SK-N-SH treated with all-trans-retinoic acid at 6 μM for 48 hours (cell line): ENCODE measurements around the gene AP1S1.
"Not testable (repeated sequence)": the region's sequence is repeated elsewhere in the genome, so short reads cannot be mapped to it uniquely, and the experiment has no call there.

ENCODE experiments used
- ATAC-seq: fragments of 200-7000 bp; cut with Tn5 transposase; 3 replicates; pipeline ENCODE4 v1.9.1; 2020; ENCODE audit warnings: mild to moderate bottlenecking, moderate library complexity
- ARNTL ChIP-seq: fragments of 450-650 bp; formaldehyde crosslinking; IDR thresholded peaks from 2 replicates; pipeline ENCODE4 v1.5.0; 2020; ENCODE audit warnings: low read depth, mild to moderate bottlenecking, moderate library complexity, borderline replicate concordance
- BACH2 ChIP-seq: fragments of 250-450 bp; sonication (Bioruptor Pico); IDR thresholded peaks from 2 replicates; pipeline ENCODE4 v1.9.0; 2021; ENCODE audit warnings: mild to moderate bottlenecking, borderline replicate concordance
- CSDC2 ChIP-seq: fragments of 250-450 bp; sonication (Bioruptor Pico); IDR thresholded peaks from 2 replicates; pipeline ENCODE4 v1.5.0; 2020; ENCODE audit warnings: mild to moderate bottlenecking, moderate library complexity
- ESRRG ChIP-seq: fragments of 250-450 bp; sonication (Bioruptor Pico); IDR thresholded peaks from 2 replicates; pipeline ENCODE4 v1.6.1; 2021; ENCODE audit warnings: mild to moderate bottlenecking
- ISL1 ChIP-seq: fragments of 250-450 bp; sonication (Bioruptor Pico); IDR thresholded peaks from 2 replicates; pipeline ENCODE4 v2.1.2; 2022; ENCODE audit warnings: mild to moderate bottlenecking, moderate library complexity
- PPARA ChIP-seq: fragments of 250-450 bp; sonication (Bioruptor Pico); IDR thresholded peaks from 2 replicates; pipeline ENCODE4 v1.5.0; 2020; ENCODE audit warnings: mild to moderate bottlenecking, borderline replicate concordance
- RARB ChIP-seq: fragments of 250-450 bp; sonication (Bioruptor Pico); IDR thresholded peaks from 2 replicates; pipeline ENCODE4 v1.8.0; 2021; ENCODE audit warnings: mild to moderate bottlenecking, moderate library complexity
- SNAI2 ChIP-seq: fragments of 250-450 bp; sonication (Bioruptor Pico); IDR thresholded peaks from 2 replicates; pipeline ENCODE4 v1.5.0; 2020; ENCODE audit warnings: mild to moderate bottlenecking, moderate library complexity
- TCF4 ChIP-seq: fragments of 250-450 bp; sonication (Bioruptor Pico); IDR thresholded peaks from 2 replicates; pipeline ENCODE4 v1.8.0; 2021; ENCODE audit warnings: mild to moderate bottlenecking, moderate library complexity, borderline replicate concordance
- TOX ChIP-seq: fragments of 250-450 bp; sonication (Bioruptor Pico); IDR thresholded peaks from 2 replicates; pipeline ENCODE4 v1.8.0; 2021; ENCODE audit warnings: mild to moderate bottlenecking, moderate library complexity, borderline replicate concordance
- ZC3H10 ChIP-seq: fragments of 250-450 bp; sonication (Bioruptor Pico); IDR thresholded peaks from 2 replicates; pipeline ENCODE4 v1.5.1; 2021; ENCODE audit warnings: mild to moderate bottlenecking, moderate library complexity
- ZFP3 ChIP-seq: fragments of 250-450 bp; sonication (Bioruptor Pico); IDR thresholded peaks from 2 replicates; pipeline ENCODE4 v1.5.0; 2020; ENCODE audit warnings: mild to moderate bottlenecking, moderate library complexity
- ZFP30 ChIP-seq: fragments of 450-650 bp; formaldehyde crosslinking; IDR thresholded peaks from 2 replicates; pipeline ENCODE4 v1.5.0; 2022; ENCODE audit warnings: mild to moderate bottlenecking, moderate library complexity
- ZNF565 ChIP-seq: fragments of 450-650 bp; formaldehyde crosslinking; conservative IDR thresholded peaks from 2 replicates; pipeline ENCODE4 v1.5.0; 2020; ENCODE audit warnings: low read depth, mild to moderate bottlenecking, moderate library complexity
- ZNF70 ChIP-seq: fragments of 450-650 bp; formaldehyde crosslinking; IDR thresholded peaks from 2 replicates; pipeline ENCODE4 v1.5.0; 2020; ENCODE audit warnings: mild to moderate bottlenecking, moderate library complexity
- ZNF8 ChIP-seq: fragments of 450-650 bp; formaldehyde crosslinking; IDR thresholded peaks from 2 replicates; pipeline ENCODE4 v1.5.0; 2020; ENCODE audit warnings: mild to moderate bottlenecking, moderate library complexity
- TF ChIP-seq, protein P1 (sequence below): fragments of 250-450 bp; sonication (Bioruptor Pico); IDR thresholded peaks from 2 replicates; pipeline ENCODE4 v1.8.0; 2021; ENCODE audit warnings: low read depth, mild to moderate bottlenecking, moderate library complexity, borderline replicate concordance
- TF ChIP-seq, protein P2 (sequence below): fragments of 250-450 bp; sonication (Bioruptor Pico); IDR thresholded peaks from 2 replicates; pipeline ENCODE4 v1.8.0; 2020; ENCODE audit warnings: mild to moderate bottlenecking, moderate library complexity, borderline replicate concordance
- TF ChIP-seq, protein P3 (sequence below): fragments of 250-450 bp; sonication (Bioruptor Pico); IDR thresholded peaks from 2 replicates; pipeline ENCODE4 v1.5.1; 2020; ENCODE audit warnings: low read depth, mild to moderate bottlenecking, moderate library complexity
- TF ChIP-seq, protein P4 (sequence below): fragments of 250-450 bp; sonication (Bioruptor Pico); IDR thresholded peaks from 2 replicates; pipeline ENCODE4 v1.5.1; 2021; ENCODE audit warnings: mild to moderate bottlenecking, moderate library complexity

The AP1S1 gene

DNA sequence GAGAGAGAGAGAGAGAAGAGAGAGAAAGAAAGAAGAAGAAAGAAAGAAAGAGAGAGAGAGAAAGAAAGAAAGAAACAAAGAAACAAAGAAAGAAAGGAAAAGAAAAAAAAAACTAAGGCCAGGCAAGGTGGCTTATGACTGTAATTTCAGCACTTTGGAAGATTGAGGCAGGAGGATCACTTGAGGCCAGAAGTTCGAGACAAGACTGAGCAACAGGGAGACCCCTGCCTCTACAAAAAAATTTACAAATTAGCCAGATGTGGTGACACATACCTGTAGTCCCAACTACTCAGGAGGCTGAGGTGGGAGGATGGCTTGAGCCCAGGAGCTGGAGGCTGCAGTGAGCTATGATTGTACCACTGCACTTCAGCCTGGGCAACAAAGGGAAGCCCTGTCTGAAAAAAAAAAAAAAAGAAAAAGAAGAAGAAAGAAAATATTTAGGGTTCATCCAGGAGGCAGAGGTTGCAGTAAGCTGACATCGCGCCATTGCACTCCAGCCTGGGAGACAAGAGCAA is 24.6 kb upstream of the AP1S1 start:
- TF ChIP-seq, protein P1, sequence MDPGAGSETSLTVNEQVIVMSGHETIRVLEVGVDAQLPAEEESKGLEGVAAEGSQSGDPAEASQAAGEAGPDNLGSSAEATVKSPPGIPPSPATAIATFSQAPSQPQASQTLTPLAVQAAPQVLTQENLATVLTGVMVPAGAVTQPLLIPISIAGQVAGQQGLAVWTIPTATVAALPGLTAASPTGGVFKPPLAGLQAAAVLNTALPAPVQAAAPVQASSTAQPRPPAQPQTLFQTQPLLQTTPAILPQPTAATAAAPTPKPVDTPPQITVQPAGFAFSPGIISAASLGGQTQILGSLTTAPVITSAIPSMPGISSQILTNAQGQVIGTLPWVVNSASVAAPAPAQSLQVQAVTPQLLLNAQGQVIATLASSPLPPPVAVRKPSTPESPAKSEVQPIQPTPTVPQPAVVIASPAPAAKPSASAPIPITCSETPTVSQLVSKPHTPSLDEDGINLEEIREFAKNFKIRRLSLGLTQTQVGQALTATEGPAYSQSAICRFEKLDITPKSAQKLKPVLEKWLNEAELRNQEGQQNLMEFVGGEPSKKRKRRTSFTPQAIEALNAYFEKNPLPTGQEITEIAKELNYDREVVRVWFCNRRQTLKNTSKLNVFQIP (CRISPR knock-in tag), result no peak
- TF ChIP-seq ZNF565 (CRISPR knock-in tag), result no peak
- TF ChIP-seq ISL1 (CRISPR knock-in tag), result no peak
- no peak for TF ChIP-seq TOX (CRISPR knock-in tag)
- TF ChIP-seq BACH2, result no peak
- no peak for TF ChIP-seq CSDC2 (CRISPR knock-in tag)
- TF ChIP-seq, protein P2, sequence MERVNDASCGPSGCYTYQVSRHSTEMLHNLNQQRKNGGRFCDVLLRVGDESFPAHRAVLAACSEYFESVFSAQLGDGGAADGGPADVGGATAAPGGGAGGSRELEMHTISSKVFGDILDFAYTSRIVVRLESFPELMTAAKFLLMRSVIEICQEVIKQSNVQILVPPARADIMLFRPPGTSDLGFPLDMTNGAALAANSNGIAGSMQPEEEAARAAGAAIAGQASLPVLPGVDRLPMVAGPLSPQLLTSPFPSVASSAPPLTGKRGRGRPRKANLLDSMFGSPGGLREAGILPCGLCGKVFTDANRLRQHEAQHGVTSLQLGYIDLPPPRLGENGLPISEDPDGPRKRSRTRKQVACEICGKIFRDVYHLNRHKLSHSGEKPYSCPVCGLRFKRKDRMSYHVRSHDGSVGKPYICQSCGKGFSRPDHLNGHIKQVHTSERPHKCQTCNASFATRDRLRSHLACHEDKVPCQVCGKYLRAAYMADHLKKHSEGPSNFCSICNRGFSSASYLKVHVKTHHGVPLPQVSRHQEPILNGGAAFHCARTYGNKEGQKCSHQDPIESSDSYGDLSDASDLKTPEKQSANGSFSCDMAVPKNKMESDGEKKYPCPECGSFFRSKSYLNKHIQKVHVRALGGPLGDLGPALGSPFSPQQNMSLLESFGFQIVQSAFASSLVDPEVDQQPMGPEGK (CRISPR knock-in tag), result no peak
- no peak for TF ChIP-seq SNAI2 (CRISPR knock-in tag)
- no peak for TF ChIP-seq RARB (CRISPR knock-in tag)
- no peak for ATAC-seq

DNA sequence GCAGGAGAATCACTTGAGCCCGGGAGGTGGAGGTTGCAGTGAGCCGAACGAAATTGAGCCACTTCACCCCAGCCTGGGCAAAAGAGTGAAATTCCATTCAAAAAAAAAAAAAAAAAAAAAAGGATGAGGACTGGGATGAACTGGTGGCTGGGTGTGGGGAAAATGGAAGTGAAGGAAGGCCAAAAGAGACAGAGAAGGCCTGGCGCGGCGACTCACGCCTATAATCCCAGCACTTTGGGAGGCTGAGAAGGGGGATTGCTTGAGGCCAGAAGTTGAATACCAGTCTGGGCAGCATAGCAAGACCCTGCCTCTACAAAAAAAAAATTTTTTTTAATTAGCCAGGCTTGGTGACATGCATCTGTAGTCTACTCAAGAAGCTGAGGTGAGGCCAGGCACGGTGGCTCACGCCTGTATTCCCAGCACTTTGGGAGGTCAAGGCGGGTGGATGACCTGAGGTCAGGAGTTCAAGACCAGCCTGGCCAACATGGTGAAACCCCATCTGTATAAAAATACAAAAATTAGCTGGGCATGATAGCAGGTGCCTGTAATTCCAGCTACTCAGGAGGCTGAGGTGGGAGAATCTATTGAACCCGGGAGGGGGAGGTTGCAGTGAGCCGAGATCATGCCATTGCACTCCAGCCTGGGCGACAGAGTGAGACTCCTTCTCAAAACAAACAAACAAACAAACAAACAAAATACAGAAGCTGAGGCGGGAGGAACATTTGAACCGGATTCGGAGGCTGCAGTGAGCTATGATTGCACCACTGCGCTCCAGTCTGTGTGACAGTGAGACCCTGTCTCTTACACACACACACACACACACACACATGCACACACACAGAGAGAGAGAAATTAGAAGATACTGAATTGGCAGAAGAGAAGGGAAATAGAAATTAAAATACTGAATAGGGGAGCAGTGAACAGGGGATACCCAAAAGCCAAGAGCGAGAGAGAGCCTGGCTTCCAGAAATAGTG is 21.4 kb upstream of the AP1S1 start:
- ATAC-seq, result not testable (repeated sequence)

DNA sequence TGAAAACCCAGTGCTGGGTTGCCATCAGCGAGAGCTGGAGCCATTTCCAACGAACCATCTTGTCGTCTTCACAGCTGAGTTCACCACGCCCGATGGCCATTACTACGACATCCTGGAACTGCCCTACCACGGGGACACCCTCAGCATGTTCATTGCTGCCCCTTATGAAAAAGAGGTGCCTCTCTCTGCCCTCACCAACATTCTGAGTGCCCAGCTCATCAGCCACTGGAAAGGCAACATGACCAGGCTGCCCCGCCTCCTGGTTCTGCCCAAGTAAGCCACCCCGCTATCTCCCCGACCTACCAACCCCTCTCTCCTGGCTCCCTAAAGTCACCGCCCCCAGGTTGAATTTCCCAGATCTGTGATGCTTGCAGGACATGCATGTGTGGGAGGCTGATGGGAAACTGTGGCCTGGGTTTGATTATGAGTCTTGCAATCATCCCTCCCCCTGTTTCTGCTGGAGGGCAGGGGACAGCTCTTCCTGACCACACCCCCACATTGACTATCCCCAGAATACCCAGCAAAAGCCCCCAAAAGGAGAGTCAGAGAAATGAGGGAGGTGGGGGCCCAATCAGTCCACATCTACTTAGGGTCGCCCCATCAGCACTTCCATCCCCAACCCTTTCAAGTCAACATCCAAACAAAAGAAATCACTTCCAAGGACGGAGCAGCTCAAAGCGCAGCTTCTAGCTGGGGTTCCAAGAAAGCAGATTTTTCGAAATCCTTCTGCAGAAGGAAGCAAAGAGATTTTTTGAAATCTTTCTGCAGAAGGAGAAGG is 20.5 kb upstream of the AP1S1 start:
- no peak for TF ChIP-seq ZFP30
- no peak for TF ChIP-seq ISL1 (CRISPR knock-in tag)
- no peak for TF ChIP-seq ZNF8
- TF ChIP-seq TCF4 (CRISPR knock-in tag), result no peak
- no peak for TF ChIP-seq ZNF70 (CRISPR knock-in tag)
- no peak for TF ChIP-seq ARNTL (CRISPR knock-in tag)
- TF ChIP-seq BACH2, result no peak
- no peak for TF ChIP-seq ZNF565 (CRISPR knock-in tag)
- no peak for TF ChIP-seq TOX (CRISPR knock-in tag)
- TF ChIP-seq, all 23 proteins: peak for 0
- peak; percentile 1 for ATAC-seq

DNA sequence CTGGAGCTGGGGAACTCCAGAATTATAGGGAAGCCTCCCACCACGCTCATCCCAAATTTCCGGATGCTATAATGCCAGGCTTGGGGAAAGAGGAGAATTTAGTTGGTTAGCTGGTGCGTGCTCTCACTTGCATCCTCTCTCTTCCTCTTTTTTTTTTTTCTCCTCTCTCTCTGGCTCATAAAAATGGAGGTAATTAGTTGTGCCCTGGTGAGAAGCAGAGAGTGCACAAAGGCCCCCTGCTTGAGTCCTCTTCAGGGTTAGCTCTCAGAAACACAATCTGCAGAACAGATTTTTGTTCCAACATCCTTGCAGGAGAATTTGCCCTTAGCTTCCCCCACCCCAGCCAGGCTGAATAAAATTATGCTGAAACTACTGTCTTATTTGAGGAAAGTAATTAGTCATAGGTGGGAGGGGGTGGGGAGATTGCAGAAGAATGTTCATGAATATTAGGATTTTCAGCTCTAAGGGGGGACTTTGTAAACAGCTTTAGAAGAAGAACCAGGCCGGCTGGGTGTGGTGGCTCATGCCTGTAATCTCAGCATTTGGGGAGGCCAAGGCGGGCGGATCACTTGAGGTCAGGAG is 19.8 kb upstream of the AP1S1 start:
- TF ChIP-seq RARB (CRISPR knock-in tag), result no peak
- no peak for TF ChIP-seq ARNTL (CRISPR knock-in tag)
- TF ChIP-seq ZFP3 (CRISPR knock-in tag), result no peak
- no peak for TF ChIP-seq ZNF565 (CRISPR knock-in tag)
- no peak for TF ChIP-seq TCF4 (CRISPR knock-in tag)
- no peak for TF ChIP-seq CSDC2 (CRISPR knock-in tag)
- no peak for TF ChIP-seq ESRRG (CRISPR knock-in tag)
- no peak for TF ChIP-seq ISL1 (CRISPR knock-in tag)
- TF ChIP-seq ZNF8, result no peak
- ATAC-seq, result no peak

DNA sequence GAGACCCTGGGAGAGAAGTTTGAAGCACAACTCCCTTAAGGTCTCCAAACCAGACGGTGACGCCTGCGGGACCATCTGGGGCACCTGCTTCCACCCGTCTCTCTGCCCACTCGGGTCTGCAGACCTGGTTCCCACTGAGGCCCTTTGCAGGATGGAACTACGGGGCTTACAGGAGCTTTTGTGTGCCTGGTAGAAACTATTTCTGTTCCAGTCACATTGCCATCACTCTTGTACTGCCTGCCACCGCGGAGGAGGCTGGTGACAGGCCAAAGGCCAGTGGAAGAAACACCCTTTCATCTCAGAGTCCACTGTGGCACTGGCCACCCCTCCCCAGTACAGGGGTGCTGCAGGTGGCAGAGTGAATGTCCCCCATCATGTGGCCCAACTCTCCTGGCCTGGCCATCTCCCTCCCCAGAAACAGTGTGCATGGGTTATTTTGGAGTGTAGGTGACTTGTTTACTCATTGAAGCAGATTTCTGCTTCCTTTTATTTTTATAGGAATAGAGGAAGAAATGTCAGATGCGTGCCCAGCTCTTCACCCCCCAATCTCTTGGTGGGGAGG is 16.5 kb upstream of the AP1S1 start:
- ATAC-seq, result peak; percentile 2
- TF ChIP-seq BACH2 (no peak), ESRRG (CRISPR knock-in tag) (peak; percentile 15; the same call in 1 of the 2 replicates), ZFP30 (peak; percentile 19; the same call in 1 of the 2 replicates), ZC3H10 (CRISPR knock-in tag) (no peak), ARNTL (CRISPR knock-in tag) (no peak), PPARA (CRISPR knock-in tag) (no peak), TOX (CRISPR knock-in tag) (no peak), RARB (CRISPR knock-in tag) (no peak)
- TF ChIP-seq, protein P2 (CRISPR knock-in tag), result no peak
- TF ChIP-seq, protein P3, sequence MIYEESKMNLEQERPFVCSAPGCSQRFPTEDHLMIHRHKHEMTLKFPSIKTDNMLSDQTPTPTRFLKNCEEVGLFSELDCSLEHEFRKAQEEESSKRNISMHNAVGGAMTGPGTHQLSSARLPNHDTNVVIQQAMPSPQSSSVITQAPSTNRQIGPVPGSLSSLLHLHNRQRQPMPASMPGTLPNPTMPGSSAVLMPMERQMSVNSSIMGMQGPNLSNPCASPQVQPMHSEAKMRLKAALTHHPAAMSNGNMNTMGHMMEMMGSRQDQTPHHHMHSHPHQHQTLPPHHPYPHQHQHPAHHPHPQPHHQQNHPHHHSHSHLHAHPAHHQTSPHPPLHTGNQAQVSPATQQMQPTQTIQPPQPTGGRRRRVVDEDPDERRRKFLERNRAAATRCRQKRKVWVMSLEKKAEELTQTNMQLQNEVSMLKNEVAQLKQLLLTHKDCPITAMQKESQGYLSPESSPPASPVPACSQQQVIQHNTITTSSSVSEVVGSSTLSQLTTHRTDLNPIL (CRISPR knock-in tag), result no peak
- TF ChIP-seq, protein P4, sequence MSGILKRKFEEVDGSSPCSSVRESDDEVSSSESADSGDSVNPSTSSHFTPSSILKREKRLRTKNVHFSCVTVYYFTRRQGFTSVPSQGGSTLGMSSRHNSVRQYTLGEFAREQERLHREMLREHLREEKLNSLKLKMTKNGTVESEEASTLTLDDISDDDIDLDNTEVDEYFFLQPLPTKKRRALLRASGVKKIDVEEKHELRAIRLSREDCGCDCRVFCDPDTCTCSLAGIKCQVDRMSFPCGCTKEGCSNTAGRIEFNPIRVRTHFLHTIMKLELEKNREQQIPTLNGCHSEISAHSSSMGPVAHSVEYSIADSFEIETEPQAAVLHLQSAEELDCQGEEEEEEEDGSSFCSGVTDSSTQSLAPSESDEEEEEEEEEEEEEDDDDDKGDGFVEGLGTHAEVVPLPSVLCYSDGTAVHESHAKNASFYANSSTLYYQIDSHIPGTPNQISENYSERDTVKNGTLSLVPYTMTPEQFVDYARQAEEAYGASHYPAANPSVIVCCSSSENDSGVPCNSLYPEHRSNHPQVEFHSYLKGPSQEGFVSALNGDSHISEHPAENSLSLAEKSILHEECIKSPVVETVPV (CRISPR knock-in tag), result no peak
